Spinal cord (tissue), 10 donors: Measurements from ENCODE around the gene SLC13A4. TPM values are rescaled to one million over a fixed set of nuclear protein-coding genes. Genes with fewer than 3 reads are reported as not detected.
A peak's percentile ranks its signal among the peaks of the same experiment; 100 is the strongest.
"Not testable (repeated sequence)": the region's sequence is repeated elsewhere in the genome, so short reads cannot be mapped to it uniquely, and the experiment has no call there.

Experiments used
- DNase-seq, 6 donors: peaks; one replicate each; pipeline versions ENCODE4 v3.0.0 to v3.0.0-alpha.2; 2013 to 2015; ENCODE audit warnings: low spot score in 6 of 6, low read depth in 4 of 6
- H3K27ac ChIP-seq: one replicate; pipeline ENCODE4 v1.5.1; 2013; ENCODE audit warnings: low read depth, low read length, control low read depth
- H3K27me3 ChIP-seq: one replicate; pipeline ENCODE4 v1.6.1; 2013; ENCODE audit warnings: low read length; ENCODE audit not compliant: control insufficient read depth, insufficient read depth
- H3K36me3 ChIP-seq: one replicate; pipeline ENCODE4 v1.6.1; 2013; ENCODE audit warnings: low read length; ENCODE audit not compliant: control insufficient read depth, insufficient read depth
- H3K4me1 ChIP-seq: one replicate; pipeline ENCODE4 v1.6.1; 2013; ENCODE audit warnings: low read length; ENCODE audit not compliant: control insufficient read depth, insufficient read depth
- H3K4me3 ChIP-seq: one replicate; pipeline ENCODE4 v1.5.1; 2013; ENCODE audit warnings: low read depth, low read length, control low read depth
- H3K9me3 ChIP-seq: one replicate; pipeline ENCODE4 v1.6.1; 2013; ENCODE audit warnings: low read length; ENCODE audit not compliant: control insufficient read depth, insufficient read depth
- WGBS: methylation state at CpG from one replicate; pipeline ENCODE4 v1.1.5; 2013; ENCODE audit warnings: missing lambda C conversion rate; ENCODE audit not compliant: insufficient coverage; 5-methylcytosine and 5-hydroxymethylcytosine counted together
- polyA plus RNA-seq, 2 donors: library from polyadenylated mRNA; unstranded; fragments of 120-200 nt; gene quantifications; one replicate each; pipeline ENCODE4 v1.2.1, GENCODE V29; 2013; ENCODE audit not compliant: insufficient read length in 2 of 2
- small RNA-seq: library from RNA; depleted of rRNA; stranded (forward); fragments of <200 nt; gene quantifications from one replicate; pipeline ENCODE3, GENCODE V24; 2014; ENCODE audit warnings: low replicate concordance
- total RNA-seq, 2 donors: library from RNA; depleted of rRNA in 1 of 2; stranded (reverse); fragments of 120-200 nt in 1 of 2; fragments of >200 nt in 1 of 2; gene quantifications; one replicate each; pipeline versions ENCODE4 v1.2.3 to v1.2.4, GENCODE V29; 2013 to 2014
- donor health status: healthy.

SLC13A4 gene
- total and polyA plus RNA-seq, 4 donors: 5.0 to 936 (median 106) TPM

DNA sequence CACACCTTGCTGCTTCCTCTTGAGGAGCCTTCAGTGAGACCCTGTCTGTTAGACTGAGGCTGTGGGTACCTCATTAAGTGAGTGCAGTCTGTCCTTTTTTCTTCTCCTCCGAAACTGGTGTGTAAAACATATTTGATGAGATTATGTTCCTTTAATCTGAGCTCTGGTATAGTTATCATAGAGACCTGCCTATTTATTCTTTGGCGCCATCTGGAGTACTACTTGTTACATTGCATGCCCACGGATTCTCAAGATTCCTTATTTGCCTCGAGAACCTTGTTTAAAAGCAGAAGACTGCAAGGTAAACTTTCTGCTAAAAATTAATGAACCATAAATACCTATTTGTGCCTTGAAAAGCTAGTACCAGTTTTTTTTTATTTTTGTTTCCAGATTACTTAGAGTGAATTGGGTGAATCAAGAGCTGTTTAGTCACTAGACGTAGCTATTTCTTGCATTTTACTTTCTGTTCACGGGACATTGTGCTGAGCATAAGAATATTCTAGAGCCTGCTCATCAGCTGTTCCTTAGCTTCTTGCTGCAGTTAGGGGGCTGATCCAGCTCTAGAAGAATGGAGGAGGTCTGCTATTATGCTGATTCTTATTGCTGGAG, 82.6 kb downstream of the SLC13A4 start:
- Histone ChIP-seq H3K9me3 (no peaks in the 10 kb centered on the region), H3K27ac (no peak overlapping the region), H3K4me1 (no peaks in the 10 kb centered on the region), H3K36me3 (peaks cover 37% of the 10 kb centered on the region), H3K4me3 (no peak overlapping the region), H3K27me3 (no peaks in the 10 kb centered on the region)
- DNase-seq: peak in 3 of 6 donors; percentile 47 to 88 (median 77)
- no CpG with 5 or more reads among the region's 6 CpGs for WGBS

DNA sequence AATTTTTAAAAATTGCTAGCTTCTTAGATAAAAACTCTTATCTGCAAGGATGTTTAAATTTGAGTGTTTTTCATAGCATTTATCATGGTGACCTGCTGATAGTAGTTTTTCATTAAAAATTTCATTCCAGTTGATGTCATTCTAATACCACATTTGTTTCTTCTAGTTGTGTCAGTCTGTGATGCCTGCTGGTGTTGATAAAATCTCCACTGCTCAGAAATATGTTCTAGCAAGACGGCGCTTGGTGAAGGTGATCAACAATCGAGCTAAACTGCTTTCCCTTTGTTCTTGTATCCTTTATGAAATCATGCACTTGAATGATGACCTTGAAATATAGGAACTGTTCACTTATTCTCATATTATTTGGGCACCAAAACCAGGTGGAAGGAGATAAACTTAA, 83.3 kb downstream of the SLC13A4 start:
- Histone ChIP-seq H3K27ac (no peak overlapping the region), H3K36me3 (peaks cover 33% of the 10 kb centered on the region), H3K4me1 (no peaks in the 10 kb centered on the region), H3K27me3 (no peaks in the 10 kb centered on the region), H3K9me3 (no peaks in the 10 kb centered on the region), H3K4me3 (no peak overlapping the region)
- WGBS: no CpG with 5 or more reads among the region's 3 CpGs
- no peak for DNase-seq

DNA sequence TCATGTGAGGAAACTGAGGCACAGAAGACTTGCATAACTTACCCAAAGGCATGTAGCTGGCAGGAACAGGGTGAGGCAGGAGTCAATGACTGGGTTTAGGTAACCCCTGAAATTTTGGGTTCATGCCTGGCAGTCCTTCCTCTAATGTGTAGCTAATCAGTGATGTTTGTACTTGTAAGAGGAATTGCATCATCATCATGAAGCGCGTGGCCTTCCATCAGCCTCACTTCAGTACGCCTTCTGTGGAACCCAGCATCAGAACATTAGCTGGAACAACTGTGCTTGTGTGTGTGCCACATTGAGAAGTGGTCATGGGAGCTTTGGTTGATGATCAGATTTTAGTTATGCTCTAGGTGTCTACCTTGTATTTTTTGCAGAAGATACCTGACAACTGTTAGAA, 83.8 kb downstream of the SLC13A4 start:
- no peak for DNase-seq
- H3K27me3 ChIP-seq: no peaks in the 10 kb centered on the region
- H3K36me3 ChIP-seq: peaks cover 34% of the 10 kb centered on the region
- H3K9me3 ChIP-seq: no peaks in the 10 kb centered on the region
- WGBS: 96% methylated on average over 3 of the region's 3 CpGs
- H3K4me3 ChIP-seq: no peak overlapping the region
- H3K4me1 ChIP-seq: no peaks in the 10 kb centered on the region
- no peak overlapping the region for H3K27ac ChIP-seq

DNA sequence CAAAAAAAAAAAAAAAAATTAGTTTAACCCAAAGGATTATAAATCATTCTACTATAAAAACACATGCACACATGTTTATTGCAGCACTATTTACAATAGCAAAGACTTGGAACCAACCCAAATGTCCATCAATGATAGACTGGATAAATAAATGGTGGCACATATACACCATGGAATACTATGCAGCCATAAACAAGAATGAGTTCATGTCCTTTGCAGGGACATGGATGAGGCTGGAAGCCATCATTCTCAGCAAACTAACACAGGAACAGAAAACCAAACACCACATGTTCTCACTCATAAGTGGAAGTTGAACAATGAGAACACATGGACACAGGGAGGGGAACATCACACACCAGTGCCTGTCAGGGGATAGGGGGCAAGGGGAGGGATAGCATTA, 88.3 kb downstream of the SLC13A4 start:
- not testable (repeated sequence) for H3K4me1 ChIP-seq, H3K27me3 ChIP-seq, DNase-seq, H3K27ac ChIP-seq, H3K4me3 ChIP-seq, H3K9me3 ChIP-seq
- H3K36me3 ChIP-seq: peaks cover 26% of the 10 kb centered on the region

DNA sequence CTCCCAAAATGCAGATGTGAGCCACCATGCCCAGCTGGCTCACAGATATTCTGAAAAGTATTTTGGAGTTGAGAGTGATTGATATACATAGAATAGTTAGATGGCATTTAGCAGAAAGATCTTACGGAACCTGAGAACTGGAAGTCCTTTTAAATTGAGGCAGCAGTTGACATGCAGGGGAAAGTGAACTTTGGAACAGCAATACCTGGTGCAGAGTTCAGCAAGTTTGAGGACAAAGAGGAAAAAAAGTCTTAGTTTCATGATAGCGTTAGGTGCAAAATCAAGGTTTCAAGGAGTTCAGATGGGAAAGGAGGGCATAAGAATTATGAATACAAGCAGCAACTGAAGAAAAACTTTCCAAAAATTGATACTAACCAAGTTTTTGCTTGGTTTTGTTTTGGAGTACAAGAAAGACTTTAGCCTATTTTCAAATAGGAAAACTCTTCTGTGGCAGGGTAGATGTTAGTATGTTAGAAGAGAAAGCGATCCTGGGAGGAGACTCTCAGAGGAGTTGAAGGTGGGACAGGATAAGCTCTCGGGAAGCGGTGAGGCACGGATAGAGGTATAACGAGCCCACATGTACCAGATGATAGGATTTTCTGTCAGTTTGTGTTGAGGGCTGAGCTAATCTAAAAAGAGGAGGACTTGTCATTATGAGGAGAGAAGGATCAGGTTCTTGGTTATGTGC, 93.7 kb downstream of the SLC13A4 start:
- H3K4me3 ChIP-seq: no peak overlapping the region
- peaks cover 26% of the 10 kb centered on the region for H3K36me3 ChIP-seq
- H3K4me1 ChIP-seq: no peaks in the 10 kb centered on the region
- no peaks in the 10 kb centered on the region for H3K27me3 ChIP-seq
- H3K27ac ChIP-seq: no peak overlapping the region
- DNase-seq: no peak
- no peaks in the 10 kb centered on the region for H3K9me3 ChIP-seq
- 96% methylated on average over 6 of the region's 7 CpGs for WGBS

Small RNAs within 50 kb of the gene (small RNA-seq; reads per million reads assigned to genes)
- gene RNU6-1154P: not detected

Other genes with a start within 250 kb of the SLC13A4 start
- gene CNOT4, start 218.1 kb downstream of the SLC13A4 start, total RNA-seq: 10 to 100 TPM; 18.3 to 26.4 TPM
- 10 to 100 TPM; 30.4 to 36.6 TPM for gene CNOT4, start 218.1 kb downstream of the SLC13A4 start, polyA plus RNA-seq
- gene NUP205, start 170.3 kb downstream of the SLC13A4 start, total RNA-seq: 10 to 100 TPM; 46.7 to 51.5 TPM
- gene NUP205, start 170.3 kb downstream of the SLC13A4 start, polyA plus RNA-seq: 10 to 100 TPM; 39.7 to 43.0 TPM
- 10 to 100 TPM; 29.0 to 31.7 TPM for gene STMP1, start 65.7 kb downstream of the SLC13A4 start, total RNA-seq
- 10 to 100 TPM; 67.9 to 84.7 TPM for gene STMP1, start 65.7 kb downstream of the SLC13A4 start, polyA plus RNA-seq
- under 1 TPM; 0.61 to 0.99 TPM for gene FAM180A, start 20.6 kb upstream of the SLC13A4 start, total RNA-seq
- under 1 TPM; 0.21 to 0.22 TPM for gene FAM180A, start 20.6 kb upstream of the SLC13A4 start, polyA plus RNA-seq
- gene MTPN, start 249.2 kb upstream of the SLC13A4 start, total RNA-seq: 100 to 1,000 TPM in 1 of 2 donors, 10 to 100 TPM in 1; 80.0 to 189 TPM
- 100 to 1,000 TPM; 175 to 220 TPM for gene MTPN, start 249.2 kb upstream of the SLC13A4 start, polyA plus RNA-seq